HG03521 (cell line): ENCODE data around the gene SPDYE3.
"Not testable (repeated sequence)": the region's sequence is repeated elsewhere in the genome, so short reads cannot be mapped to it uniquely, and the experiment has no call there.

ENCODE experiments used
- ATAC-seq: cut with Tn5 transposase; IDR thresholded peaks from one replicate; pipeline ENCODE4 v1.9.1; 2021; ENCODE audit warnings: mild to moderate bottlenecking, moderate library complexity; ENCODE audit not compliant: unreplicated experiment

Gene SPDYE3

GRCh38 chr7:100348805-100349204 lies 41.3 kb downstream of the SPDYE3 start:
- no peak for ATAC-seq

GRCh38 chr7:100349757-100350156 lies 42.3 kb downstream of the SPDYE3 start:
- ATAC-seq: no peak

GRCh38 chr7:100351657-100352058 lies 44.2 kb downstream of the SPDYE3 start:
- ATAC-seq: no peak

GRCh38 chr7:100352230-100352781 lies 44.8 kb downstream of the SPDYE3 start:
- not testable (repeated sequence) for ATAC-seq

GRCh38 chr7:100352984-100353684 lies 45.6 kb downstream of the SPDYE3 start:
- no peak for ATAC-seq

- no peak for ATAC-seq
Measured at GRCh38 chr7:100353685-100354330, 46.3 kb downstream of the SPDYE3 start.

GRCh38 chr7:100356416-100357068 lies 49.0 kb downstream of the SPDYE3 start:
- no peak for ATAC-seq

GRCh38 chr7:100357131-100357561 lies 49.6 kb downstream of the SPDYE3 start:
- ATAC-seq: no peak

- ATAC-seq: no peak
Measured at GRCh38 chr7:100358027-100358856, 50.7 kb downstream of the SPDYE3 start, which contains the start of gene PILRB. Gene PILRB (plus strand): TSS chr7:100358117. CDS start chr7:100358303, 186 bp downstream.

- no peak for ATAC-seq
Measured at GRCh38 chr7:100358857-100359212, 51.3 kb downstream of the SPDYE3 start.

- ATAC-seq: no peak
Measured at GRCh38 chr7:100360135-100360854, 52.8 kb downstream of the SPDYE3 start.

GRCh38 chr7:100363098-100363497 lies 55.6 kb downstream of the SPDYE3 start:
- no peak for ATAC-seq

- not testable (repeated sequence) for ATAC-seq
Measured at GRCh38 chr7:100363797-100364196, 56.3 kb downstream of the SPDYE3 start.

- no peak for ATAC-seq
Measured at GRCh38 chr7:100364480-100364879, 57.0 kb downstream of the SPDYE3 start.

GRCh38 chr7:100365998-100366367 lies 58.5 kb downstream of the SPDYE3 start:
- not testable (repeated sequence) for ATAC-seq

GRCh38 chr7:100366411-100367250 lies 59.1 kb downstream of the SPDYE3 start:
- peak; percentile 31 for ATAC-seq

GRCh38 chr7:100367251-100367620 lies 59.7 kb downstream of the SPDYE3 start:
- ATAC-seq: no peak

- ATAC-seq: no peak
Measured at GRCh38 chr7:100367676-100368613, 60.4 kb downstream of the SPDYE3 start.
